MM.1S (cell line): ENCODE data around the gene GAREM1.

ENCODE experiments used
- CTCF ChIP-seq: fragments of 300-600 bp; sonication (generic); IDR thresholded peaks from 2 replicates; pipeline ENCODE4 v1.5.1; 2016; ENCODE audit warnings: antibody characterized with exemption, low read length, mixed read lengths
- EZH2 ChIP-seq: fragments of 300-600 bp; sonication (generic); optimal IDR thresholded peaks from 2 replicates; pipeline ENCODE3; 2017; ENCODE audit warnings: low read depth, mild to moderate bottlenecking, antibody characterized with exemption, low read length, mixed read lengths

- no peak for TF ChIP-seq CTCF
- no peak for TF ChIP-seq EZH2
Observed at GRCh38 chr18:32454593-32454992, 16.1 kb downstream of the GAREM1 start.
